Fibroblast of mammary gland (primary cell): Measurements from ENCODE around the gene RAP2C.

Experiments
- DNase-seq: peaks from one replicate; pipeline ENCODE4 v3.0.0-alpha.2; 2010; ENCODE audit warnings: low read depth
- H3K4me3 ChIP-seq: 2 replicates; pipeline ENCODE4 v1.5.1; 2011; ENCODE audit warnings: low read depth, mild to moderate bottlenecking, low read length, moderate library complexity; ENCODE audit not compliant: control insufficient read depth
- TF ChIP-seq, protein P1 (sequence below): conservative IDR thresholded peaks from 2 replicates; pipeline ENCODE4 v1.5.1; 2011; ENCODE audit warnings: low read depth, low read length, inconsistent platforms; ENCODE audit not compliant: control insufficient read depth, insufficient read depth

The RAP2C gene

DNA sequence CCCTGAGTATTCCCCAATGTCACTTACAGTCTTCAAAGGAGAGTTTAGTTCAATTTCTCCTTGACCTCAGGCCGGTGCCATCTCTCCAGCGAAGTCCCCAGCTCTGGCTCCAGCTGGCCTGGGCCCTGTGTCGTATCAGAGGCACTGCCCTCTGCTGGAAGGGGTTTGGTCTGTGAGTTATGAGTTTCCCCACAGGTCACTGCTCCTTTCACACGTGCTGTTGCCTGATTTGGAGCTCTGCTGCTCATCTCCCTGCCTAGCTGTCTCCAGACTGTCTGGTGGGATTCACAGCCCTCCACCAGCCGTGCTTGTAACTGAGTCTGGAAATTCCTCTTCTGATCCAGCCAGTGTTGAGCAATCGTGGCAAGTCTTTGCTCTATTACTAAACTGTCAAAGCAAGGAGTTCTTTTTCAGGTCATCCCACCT is at the start of gene RAP2C:
TSS of gene RAP2C (minus strand) at position 105 of the 426 bp plus-strand sequence. CDS start 2,179 bp downstream, outside the sequence.
- peak within 1 kb of the TSS; percentile 58 for H3K4me3 ChIP-seq
- DNase-seq = peak; percentile 72

DNA sequence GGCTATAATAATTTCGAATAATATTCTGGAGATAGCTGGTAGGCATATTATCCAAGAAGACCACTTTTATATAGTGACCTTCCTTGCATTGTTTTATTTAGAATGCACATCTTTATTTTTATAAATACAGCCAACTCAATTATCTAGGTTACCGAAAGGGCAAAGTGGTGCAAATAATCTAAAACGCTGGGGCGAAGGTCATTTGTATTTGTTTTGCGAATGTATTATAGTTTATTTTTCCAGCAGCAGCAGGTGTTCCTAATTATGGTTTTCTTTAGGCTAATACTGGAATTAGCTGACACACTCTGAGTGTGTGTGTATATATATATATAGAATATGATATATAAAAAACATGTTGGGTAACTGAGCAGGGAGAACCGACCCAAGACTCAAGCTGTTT is 48.1 kb upstream of the RAP2C start:
- TF ChIP-seq, protein P1, sequence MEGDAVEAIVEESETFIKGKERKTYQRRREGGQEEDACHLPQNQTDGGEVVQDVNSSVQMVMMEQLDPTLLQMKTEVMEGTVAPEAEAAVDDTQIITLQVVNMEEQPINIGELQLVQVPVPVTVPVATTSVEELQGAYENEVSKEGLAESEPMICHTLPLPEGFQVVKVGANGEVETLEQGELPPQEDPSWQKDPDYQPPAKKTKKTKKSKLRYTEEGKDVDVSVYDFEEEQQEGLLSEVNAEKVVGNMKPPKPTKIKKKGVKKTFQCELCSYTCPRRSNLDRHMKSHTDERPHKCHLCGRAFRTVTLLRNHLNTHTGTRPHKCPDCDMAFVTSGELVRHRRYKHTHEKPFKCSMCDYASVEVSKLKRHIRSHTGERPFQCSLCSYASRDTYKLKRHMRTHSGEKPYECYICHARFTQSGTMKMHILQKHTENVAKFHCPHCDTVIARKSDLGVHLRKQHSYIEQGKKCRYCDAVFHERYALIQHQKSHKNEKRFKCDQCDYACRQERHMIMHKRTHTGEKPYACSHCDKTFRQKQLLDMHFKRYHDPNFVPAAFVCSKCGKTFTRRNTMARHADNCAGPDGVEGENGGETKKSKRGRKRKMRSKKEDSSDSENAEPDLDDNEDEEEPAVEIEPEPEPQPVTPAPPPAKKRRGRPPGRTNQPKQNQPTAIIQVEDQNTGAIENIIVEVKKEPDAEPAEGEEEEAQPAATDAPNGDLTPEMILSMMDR = no peak
- DNase-seq = no peak
- no peak overlapping the region for H3K4me3 ChIP-seq

More for the DNA sequence above, at the start of gene RAP2C:
- TF ChIP-seq, protein P1 = peak; percentile 54

DNA sequence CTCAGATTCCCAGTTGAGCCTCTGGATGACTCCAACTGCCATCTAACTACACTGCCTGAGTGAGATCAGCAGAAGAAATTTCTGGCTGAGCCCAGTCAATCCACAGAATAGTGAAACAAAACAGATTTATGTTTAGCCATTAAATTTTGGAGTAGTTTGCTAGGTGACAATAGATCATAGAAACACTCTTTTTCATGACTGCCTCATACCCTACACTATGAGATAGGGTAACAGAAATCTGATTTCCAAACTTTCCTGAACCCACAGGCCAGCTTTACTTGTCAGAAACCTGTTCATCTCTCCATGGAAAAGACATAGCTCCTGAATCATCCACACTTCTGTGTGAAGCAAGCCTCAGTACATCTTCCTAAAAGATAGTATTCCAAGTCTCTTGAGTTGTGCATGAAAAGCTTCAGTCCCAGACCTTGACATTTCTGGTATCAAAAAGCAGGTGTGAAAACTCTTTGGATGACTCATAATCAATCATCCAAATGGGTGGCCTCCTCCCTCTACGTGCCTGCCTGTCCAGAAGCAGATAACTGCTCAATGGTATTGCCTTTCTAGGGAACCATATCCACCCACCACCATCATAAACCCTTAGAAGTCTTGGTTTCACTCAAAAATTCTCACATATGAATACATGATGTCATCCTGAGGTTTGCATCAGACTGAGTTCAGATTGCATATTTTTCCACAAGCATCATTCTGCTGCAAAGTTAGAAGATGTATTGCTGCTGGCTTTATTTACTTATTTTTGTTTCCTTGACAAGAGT is 47.5 kb upstream of the RAP2C start:
- DNase-seq = peak; percentile 81
- no peak overlapping the region for H3K4me3 ChIP-seq
- TF ChIP-seq, protein P1 = no peak

DNA sequence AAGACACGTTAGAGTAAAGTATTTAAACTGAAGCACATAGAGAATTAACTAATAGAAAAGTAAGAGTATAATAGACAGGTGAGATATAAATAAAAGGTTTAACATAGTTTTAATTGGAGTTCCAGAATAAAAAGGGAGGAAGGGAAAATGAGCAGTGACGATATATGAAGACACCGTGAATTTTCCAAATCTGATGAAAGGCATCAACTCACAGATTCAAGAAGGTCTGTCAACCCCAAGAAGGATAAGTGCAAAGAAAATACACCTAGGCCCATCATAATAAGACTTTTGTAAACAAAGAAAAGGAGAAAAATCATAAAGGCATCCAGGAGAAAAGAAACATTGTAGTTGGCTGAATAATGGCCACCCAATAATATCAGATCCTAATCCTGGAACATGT is 43.9 kb upstream of the RAP2C start:
- no peak for DNase-seq
- TF ChIP-seq, protein P1 = no peak
- H3K4me3 ChIP-seq = no peak overlapping the region

DNA sequence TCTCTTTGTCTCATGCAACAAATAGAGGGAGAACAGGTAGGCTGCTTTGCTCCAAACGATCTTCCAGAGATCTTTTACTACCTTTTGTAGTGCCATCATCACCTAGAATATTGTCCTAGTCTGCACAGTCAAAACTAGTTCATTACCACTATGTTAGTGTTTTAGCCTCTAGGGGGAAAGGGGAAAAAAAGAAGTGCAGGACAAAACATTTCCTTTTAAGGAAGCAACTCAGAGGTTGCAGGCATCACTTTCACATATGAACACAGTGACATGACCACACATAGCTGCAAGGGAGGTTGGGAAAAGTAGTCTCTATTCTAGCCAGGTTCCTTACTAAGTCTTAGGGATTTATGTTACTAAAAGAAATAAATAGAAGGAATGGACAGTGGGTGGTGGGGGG is 39.3 kb upstream of the RAP2C start:
- TF ChIP-seq, protein P1 = no peak
- H3K4me3 ChIP-seq = no peak overlapping the region
- DNase-seq = no peak

DNA sequence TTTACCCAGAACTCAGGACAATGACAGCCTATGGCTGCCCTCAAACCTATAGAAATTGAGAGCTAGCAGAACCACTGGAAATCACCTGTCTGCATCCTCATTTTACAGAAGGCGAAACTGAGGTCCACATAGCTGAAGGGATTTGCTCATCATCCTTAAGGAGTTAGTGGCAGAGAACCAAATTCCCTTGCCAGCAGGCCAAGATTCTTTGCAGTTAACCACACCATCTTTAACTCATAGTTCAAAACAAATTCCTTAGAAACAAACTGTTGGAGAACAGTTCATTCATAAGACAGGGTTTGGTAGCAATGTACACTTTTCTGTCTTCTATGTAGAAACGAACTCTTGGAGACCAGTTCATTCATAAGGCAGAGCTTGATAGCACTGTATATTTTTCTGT is 37.9 kb upstream of the RAP2C start:
- peak; percentile 42 for DNase-seq
- H3K4me3 ChIP-seq = no peak overlapping the region
- TF ChIP-seq, protein P1 = no peak
